Ascending aorta (tissue), 2 donors: ENCODE data around the gene SLC4A1. TPM values are rescaled to one million over a fixed set of nuclear protein-coding genes. Genes with fewer than 3 reads are reported as not detected.
"Not testable (repeated sequence)": the region's sequence is repeated elsewhere in the genome, so short reads cannot be mapped to it uniquely, and the experiment has no call there.

Experiments used
- DNase-seq, 2 donors: peaks; one replicate each; pipeline ENCODE4 v3.0.0-alpha.2; 2019; ENCODE audit warnings: low spot score in 2 of 2
- H3K27ac ChIP-seq, 2 donors: fragments of 200-600 bp; sonication (generic); one replicate each; pipeline ENCODE4 v1.5.1; 2016 to 2017; ENCODE audit warnings: mild to moderate bottlenecking in 1 of 2
- H3K27me3 ChIP-seq: fragments of 200-600 bp; sonication (generic); one replicate; pipeline ENCODE4 v1.5.1; 2017
- H3K36me3 ChIP-seq, 2 donors: fragments of 200-600 bp; sonication (generic); one replicate each; pipeline ENCODE4 v1.5.1; 2016
- H3K4me1 ChIP-seq, 2 donors: fragments of 200-600 bp; sonication (generic); one replicate each; pipeline ENCODE4 v1.5.1; 2016 to 2017; ENCODE audit warnings: mild to moderate bottlenecking in 1 of 2
- H3K4me3 ChIP-seq, 2 donors: fragments of 200-600 bp; sonication (generic); one replicate each; pipeline ENCODE4 v1.5.1; 2016 to 2017; ENCODE audit warnings: mild to moderate bottlenecking in 1 of 2
- H3K9me3 ChIP-seq, 2 donors: fragments of 200-600 bp; sonication (generic); one replicate each; pipeline ENCODE4 v1.5.1; 2016
- CTCF ChIP-seq, 3 experiments: fragments of 200-600 bp in 2 of 3; fragments of 450-650 bp in 1 of 3; sonication (generic) in 2 of 3; IDR thresholded peaks; one replicate each; pipeline ENCODE4 v1.5.1; 2016 to 2019; ENCODE audit warnings: antibody characterized with exemption in 3 of 3, mild to moderate bottlenecking in 1 of 3, moderate library complexity in 1 of 3
- intact Hi-C: fragments of 100-400 bp; cut with DNase I; formaldehyde crosslinking; loops from one replicate; pipeline ENCODE4 v1.15.1; 2023
- total RNA-seq: library from RNA; depleted of rRNA; stranded (reverse); fragments of >200 nt; gene quantifications from one replicate; pipeline ENCODE4 v1.1.0, GENCODE V29; 2016

The SLC4A1 gene
- total RNA-seq, 1 donor from 2014 or later, result 2.4 TPM

DNA sequence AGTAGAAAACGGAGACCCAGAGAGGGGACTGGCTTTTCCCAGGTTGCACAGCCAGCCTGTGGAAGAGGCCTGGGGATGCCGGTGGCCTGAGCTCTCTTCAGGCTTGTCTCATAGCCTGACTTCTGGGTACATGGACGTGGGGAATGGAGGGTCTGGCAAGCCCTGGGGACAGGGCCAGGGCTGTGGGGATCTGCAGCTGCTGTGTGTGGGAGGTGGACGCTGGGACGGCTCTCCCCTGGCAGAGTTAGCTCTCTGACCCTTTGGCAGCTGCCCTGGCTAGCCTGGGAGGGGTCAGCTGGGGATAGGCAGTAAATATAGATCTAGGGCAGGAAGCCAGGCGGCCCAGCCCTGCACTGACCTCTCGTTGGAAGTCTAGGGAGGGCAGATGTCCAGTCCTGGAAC, 20.5 kb downstream of the SLC4A1 start:
- Histone ChIP-seq H3K9me3 (no peaks in the 10 kb centered on the region), H3K4me3 (no peak overlapping the region), H3K27ac (no peak overlapping the region), H3K36me3 (no peaks in the 10 kb centered on the region), H3K4me1 (peaks cover 3 to 6% of the 10 kb centered on the region in 2 donors), H3K27me3 (no peaks in the 10 kb centered on the region)
- TF ChIP-seq CTCF (IDR thresholded peaks at IDR 0.05), result no peak
- intact Hi-C loops, result no loop called here
- DNase-seq, result no peak

DNA sequence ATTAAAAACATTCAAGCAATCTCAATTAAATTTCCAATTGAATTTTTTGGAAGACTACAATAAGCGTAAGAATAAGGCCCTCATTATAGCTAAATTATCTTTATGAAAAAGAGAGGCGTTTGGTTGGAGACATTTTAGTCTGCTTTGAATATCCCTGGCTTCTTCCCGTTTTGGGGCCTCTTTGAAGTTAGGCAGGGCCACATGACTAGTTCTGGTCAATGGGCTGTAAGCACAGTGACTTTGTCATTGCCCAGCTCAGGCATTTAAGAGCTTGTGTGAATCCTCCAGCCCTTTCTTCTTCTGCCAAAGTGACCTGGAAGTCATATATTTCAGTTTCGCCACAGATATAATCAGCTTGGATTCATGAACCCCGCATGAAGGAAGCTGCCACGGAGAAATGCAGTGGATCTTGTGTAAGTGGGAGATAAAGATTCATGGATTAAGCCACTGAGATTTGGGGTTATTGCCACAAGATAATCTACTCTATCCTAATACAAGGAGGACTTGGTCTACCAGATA, 26.8 kb downstream of the SLC4A1 start:
- H3K4me1 ChIP-seq, result no peaks in the 10 kb centered on the region
- intact Hi-C loops, result no loop called here
- H3K36me3 ChIP-seq, result no peaks in the 10 kb centered on the region
- H3K27ac ChIP-seq, result no peak overlapping the region
- TF ChIP-seq CTCF (IDR thresholded peaks at IDR 0.05), result no peak
- H3K27me3 ChIP-seq, result no peaks in the 10 kb centered on the region
- no peak for DNase-seq
- no peak overlapping the region for H3K4me3 ChIP-seq
- H3K9me3 ChIP-seq, result no peaks in the 10 kb centered on the region

GRCh38 chr17:44237886-44238285, 30.0 kb downstream of the SLC4A1 start:
- H3K9me3 ChIP-seq, H3K4me3 ChIP-seq, H3K27ac ChIP-seq, intact Hi-C loops, DNase-seq, H3K36me3 ChIP-seq, H3K4me1 ChIP-seq, H3K27me3 ChIP-seq: not testable (repeated sequence)

DNA sequence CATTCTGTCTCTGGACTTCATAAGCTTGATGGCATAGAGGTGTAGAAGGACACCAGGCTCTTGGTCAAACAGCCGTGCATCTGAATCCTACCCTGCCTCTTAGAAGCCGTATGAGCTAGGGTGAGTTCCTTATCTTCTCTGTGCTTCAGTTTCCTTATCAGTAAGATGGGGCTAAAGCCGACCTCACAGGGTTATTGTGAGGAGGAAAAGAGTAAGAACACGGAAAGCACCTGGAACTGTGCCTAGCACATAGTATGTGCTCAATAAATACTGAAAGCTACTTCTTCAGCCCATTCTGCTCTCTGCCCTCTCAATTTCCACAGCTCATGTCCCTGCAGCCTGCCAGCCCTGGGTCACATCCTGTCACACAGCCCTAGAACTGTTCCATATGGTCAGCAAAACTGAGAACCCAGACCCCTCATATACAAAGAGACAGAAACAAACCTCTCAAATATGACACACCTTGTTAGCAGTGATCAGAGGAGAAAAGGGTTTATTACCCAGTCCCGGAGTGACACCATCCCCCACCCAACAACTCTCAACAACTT, 31.4 kb downstream of the SLC4A1 start:
- Histone ChIP-seq H3K27ac (no peak overlapping the region), H3K36me3 (no peaks in the 10 kb centered on the region), H3K9me3 (no peaks in the 10 kb centered on the region), H3K4me3 (no peak overlapping the region), H3K27me3 (no peaks in the 10 kb centered on the region), H3K4me1 (no peaks in the 10 kb centered on the region)
- TF ChIP-seq CTCF (IDR thresholded peaks at IDR 0.05), result no peak
- DNase-seq, result no peak
- intact Hi-C loops, result no loop called here

- H3K4me1 ChIP-seq, result no peaks in the 10 kb centered on the region
- H3K27ac ChIP-seq, result no peak overlapping the region
- H3K9me3 ChIP-seq, result no peaks in the 10 kb centered on the region
- no peak for DNase-seq
- no peak overlapping the region for H3K4me3 ChIP-seq
- no peak for TF ChIP-seq CTCF (IDR thresholded peaks at IDR 0.05)
- intact Hi-C loops, result no loop called here
- no peaks in the 10 kb centered on the region for H3K27me3 ChIP-seq
- no peaks in the 10 kb centered on the region for H3K36me3 ChIP-seq
These were observed 32.4 kb downstream of the SLC4A1 start for GRCh38 chr17:44235583-44235936.

DNA sequence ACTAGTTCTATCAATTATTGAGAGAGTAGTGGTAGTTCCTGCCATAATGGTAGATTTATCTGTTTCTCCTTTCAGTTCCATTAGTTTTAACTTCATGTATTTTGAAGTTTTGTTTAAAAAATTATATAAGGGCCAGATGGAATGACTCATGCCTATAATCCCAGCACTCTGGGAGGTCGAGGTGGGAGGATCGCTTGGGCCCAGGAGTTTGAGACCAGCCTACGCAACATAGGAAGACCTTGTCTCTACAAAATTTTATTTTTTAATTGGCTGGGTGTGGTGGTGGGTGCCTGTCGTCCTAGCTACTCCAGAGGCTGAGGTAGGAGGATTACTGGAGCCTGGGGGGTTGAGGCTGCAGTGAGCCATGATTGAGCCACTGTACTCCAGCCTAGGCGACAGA, 34.4 kb downstream of the SLC4A1 start:
- no peak for DNase-seq
- Histone ChIP-seq H3K36me3 (no peaks in the 10 kb centered on the region), H3K27me3 (no peaks in the 10 kb centered on the region), H3K9me3 (no peaks in the 10 kb centered on the region), H3K27ac (no peak overlapping the region), H3K4me3 (no peak overlapping the region), H3K4me1 (no peaks in the 10 kb centered on the region)
- TF ChIP-seq CTCF (IDR thresholded peaks at IDR 0.05), result no peak
- intact Hi-C loops, result no loop called here
